ENCODE measurements around the gene STEAP1.
A peak's percentile ranks its signal among the peaks of the same experiment; 100 is the strongest.
"Not testable (repeated sequence)": the region's sequence is repeated elsewhere in the genome, so short reads cannot be mapped to it uniquely, and the experiment has no call there.

STEAP1 gene

DNA sequence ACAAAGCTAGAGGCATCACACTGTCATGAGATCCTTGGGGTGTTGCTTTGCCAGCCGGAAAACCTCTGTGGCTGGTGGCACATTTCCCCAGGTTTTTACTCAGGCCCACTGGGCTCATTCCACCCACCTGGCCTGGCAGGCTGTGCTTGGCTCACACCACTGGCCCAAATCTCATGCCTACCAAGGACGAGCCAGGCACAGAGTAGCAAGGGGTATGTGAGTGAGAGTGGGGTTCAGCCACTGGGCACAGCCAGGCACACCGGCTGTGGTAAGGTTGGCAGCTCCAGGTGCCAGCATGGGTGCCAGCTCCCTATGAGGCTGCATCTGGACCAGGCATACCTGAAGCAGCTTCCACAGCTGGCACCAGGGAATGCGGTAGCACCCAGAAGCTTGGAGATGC lies 21.4 kb downstream of the STEAP1 start:
- no peak for DNase-seq

DNA sequence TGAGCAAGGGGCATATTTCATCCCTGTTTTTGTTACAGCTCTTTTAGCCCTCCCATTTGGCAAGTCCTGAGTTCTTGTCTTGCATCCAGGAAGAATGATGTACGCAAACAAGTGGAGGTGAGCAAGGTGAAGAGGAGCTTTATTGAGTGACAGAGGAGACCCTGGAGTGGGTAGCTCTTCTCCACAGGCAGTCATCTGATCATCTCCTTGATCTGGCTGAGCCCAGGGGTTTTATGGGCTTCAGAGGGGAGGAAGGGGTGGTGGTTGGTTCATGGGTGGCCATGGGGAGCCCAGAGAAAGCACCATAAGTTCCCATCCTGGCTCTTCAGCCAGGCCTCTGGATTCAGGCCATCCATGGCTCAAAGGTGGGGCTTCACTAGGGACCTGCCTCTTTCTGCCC lies 21.9 kb downstream of the STEAP1 start:
- no peak for DNase-seq

GRCh38 chr7:90178166-90178565 lies 23.9 kb downstream of the STEAP1 start:
- DNase-seq = no peak

DNA sequence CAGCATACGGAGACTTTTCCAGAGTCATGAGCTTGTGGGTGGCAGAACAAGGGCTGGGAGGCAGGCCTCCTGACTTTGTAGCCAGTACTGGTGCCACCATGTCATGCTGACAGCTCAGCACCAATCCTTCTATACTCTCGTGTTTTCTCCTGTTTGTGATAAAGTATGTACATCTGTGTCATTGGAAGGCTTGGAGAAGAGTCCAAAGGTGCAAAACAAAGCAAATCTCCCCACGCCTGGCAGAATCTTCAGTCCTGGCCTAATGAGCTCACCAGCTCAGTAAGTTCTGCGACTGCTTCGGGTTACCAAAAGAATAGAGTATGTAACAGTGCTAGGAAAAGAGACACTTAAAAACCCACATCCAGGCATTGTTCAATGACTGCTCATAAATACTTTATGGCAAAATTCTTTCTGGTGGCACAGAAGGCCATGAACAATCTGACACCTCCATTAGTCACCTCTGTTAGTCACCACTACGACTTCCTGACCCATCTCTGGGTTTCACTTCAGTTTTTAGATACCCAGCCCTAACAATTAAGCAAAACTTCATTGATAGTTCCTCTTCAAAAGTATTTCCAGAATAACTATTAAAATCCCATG lies 24.5 kb downstream of the STEAP1 start:
- DNase-seq = no peak

DNA sequence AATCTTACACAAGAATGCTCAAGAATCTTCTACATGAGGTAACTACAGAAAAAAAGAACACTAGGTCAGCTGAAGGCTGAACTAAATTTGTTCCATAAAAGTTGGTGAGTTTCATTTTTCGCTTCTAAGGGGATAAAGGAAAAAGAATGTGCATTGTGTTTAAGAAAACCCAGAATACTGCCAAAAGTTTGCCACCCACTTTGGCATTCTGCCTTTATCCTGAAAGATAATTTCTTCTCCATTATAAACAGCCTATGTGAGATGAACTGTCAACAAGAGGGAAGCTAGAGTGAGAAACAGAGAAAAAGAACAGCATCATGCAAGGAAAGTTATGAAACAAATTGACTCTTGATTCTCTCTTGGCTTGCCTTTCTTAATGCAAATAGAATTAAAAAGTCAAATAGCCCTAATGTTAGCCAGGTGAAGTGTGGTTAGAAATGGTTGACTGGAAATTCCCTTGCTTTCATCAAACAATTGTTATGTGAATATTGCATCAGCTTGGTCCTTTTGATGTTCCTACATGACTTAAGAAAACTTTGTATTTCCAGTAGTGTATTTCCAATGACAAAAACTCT lies 25.8 kb downstream of the STEAP1 start:
- no peak for DNase-seq

GRCh38 chr7:90180649-90181048 lies 26.4 kb downstream of the STEAP1 start:
- no peak for DNase-seq

GRCh38 chr7:90181485-90181884 lies 27.2 kb downstream of the STEAP1 start:
- DNase-seq = no peak

- not testable (repeated sequence) for DNase-seq
These were observed 32.0 kb downstream of the STEAP1 start for GRCh38 chr7:90186290-90186689.

DNA sequence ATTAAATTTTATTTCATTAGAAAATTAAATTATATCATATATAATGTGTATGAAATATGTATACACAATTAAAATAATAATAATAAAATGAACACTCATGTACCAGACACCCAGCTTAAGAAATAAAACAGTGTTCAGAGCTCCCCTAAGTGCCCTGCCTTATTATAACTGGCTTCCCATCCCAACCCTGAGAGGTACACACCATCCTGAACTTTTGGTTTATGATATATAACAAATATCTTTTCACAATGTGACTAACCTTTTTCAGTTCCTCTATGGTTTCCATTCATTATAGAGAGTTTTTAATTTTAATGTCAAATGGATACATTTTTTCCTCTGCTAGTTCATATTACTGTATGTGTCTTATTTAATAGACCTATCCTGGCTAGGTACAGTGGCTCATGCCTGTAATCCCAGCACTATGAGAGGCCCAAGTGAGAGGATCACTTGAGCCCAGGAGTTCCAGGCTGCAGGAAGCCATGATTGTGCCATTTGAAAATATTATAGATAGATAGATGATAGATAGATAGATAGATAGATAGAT lies 33.3 kb downstream of the STEAP1 start:
- no peak for DNase-seq

GRCh38 chr7:90188281-90188680 lies 34.0 kb downstream of the STEAP1 start:
- no peak for DNase-seq

DNA sequence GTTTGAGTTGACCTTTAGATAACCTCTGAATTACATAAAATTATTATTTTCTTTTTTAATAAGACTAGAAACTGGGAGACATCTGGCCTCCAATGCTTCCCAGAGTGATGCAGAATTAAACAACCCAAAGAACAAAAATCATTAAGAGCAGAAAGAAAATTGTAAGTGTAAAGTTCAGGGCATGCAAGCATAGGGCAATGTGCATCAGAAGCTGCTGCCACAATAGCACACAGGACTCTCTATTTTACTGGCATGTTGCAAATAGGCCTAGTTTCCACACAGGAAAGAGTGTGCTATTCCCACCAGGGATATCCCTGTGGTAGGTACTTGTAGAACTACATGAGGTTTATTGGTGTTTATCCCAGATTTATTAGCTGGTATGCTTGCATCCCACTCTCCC lies 36.7 kb downstream of the STEAP1 start:
- DNase-seq = no peak

DNA sequence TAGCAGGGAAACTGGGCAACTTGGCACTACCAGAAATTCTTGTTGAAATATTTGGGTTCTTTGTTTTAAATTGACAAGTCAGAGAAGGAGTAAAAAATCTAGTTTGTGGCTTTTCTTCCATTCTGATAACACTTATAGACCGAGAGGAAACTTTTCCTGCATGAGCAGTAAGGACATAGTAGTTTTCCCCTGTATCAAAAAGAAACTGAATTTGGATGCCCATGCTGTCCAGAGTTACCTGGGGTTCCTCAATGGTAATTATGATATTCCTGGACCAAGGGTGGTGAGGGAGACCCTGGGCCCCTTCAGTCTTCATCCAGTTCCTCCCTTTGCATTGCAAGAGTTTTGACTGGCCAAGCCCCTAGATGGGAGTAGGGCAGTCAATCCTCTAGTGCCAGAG lies 37.4 kb downstream of the STEAP1 start:
- DNase-seq = no peak

DNA sequence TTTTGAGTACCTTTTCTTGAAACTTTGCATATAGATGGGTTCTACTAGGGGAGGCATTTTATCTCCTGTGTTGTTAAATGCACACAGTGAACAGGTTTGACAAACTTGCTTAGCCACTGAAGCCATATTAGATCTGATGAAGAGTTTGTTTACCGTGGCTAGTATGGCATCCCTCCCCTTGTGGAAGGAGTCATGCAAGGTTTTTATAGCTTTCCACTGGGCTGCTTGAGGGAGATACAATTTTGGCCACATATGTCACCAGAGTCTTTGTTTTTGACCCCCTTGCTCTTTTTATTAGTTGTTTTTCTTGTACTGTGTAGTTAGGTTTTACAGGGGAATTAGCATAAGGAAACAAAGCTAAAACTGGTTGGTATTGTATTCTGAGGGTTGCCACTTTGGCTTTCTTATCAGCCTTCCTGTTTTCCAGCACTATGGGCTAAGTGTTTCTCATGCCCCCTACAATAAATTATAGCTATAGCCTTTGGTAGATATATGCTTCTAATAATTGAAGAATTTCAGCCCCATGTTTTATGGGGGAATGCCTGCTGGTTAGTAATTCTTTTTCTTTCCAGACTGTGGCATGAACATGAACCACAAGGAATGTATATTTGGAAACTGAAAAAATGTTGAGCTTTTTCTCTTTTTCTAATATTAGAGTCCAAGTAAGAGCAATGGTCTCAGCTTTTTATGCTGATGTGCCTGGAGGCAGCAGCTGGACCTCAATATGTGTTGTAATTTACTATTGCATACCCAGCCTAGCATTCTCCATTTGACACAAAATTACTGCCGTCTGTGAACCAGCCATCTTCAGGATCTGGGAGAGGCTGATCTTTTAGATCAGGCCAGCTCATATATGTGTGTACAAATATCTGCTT lies 38.8 kb downstream of the STEAP1 start:
- no peak for DNase-seq

DNA sequence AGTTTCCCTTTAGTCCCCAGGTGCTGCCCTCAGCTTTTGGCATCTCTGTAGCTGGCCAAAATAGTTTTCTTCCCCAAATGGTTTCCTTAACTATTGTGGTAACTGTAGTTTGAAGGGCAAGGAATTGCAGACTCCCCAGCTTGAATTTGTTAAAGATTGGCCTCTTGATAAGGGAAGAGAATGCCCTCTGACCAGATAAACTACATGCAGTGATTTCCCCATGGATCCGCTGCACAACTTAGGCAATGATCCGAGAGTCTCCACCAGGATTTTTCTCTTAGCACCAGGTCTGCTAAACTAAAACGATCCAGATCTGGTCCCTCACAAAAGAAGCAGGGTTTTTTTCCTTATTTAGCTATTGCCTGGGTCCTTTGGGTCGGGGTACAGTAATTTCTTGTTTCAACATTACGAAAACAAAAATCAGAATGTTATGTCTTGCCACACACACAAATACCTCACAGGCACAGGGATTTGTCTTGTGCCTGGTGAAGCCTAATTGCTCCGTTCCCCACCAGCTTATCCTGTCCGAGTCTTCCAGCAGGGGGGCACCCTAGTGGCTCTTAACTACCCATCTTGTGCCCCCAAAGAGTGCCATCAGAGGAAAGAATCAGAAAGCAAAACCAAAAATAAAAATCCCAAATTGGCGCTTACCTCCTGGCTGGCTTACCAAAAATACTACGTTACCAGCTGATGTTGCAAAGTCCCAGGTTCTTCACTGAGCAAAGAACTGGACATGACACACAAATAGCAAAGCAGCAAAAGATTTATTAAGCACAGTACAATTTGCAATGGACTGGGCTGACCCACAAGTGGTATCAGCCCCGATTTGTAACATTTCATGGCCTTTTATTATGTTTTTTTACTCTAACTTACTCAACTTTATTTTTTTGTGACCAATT lies 40.9 kb downstream of the STEAP1 start:
- DNase-seq = no peak

- no peak for DNase-seq
These were observed 47.4 kb downstream of the STEAP1 start for GRCh38 chr7:90201500-90202195.

GRCh38 chr7:90207956-90208355 lies 53.7 kb downstream of the STEAP1 start:
- DNase-seq = no peak

DNA sequence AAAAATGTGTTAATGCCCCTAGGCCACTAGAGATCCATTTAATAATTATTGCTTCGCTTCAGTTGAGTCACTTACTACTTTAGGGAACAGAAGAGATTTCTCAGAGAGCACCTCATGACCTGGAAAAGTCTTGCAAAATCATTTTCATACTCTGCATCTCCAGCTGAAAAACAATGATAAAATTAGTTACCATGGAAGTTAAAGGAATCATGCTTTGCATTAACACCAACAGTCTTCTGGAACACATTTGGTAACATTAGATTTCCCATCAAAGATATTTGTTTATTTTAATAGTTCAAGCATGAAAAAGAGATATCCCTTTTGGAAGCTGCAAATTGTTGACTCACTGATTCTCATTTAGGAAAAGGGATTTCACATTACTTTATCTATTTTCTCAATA lies 55.5 kb downstream of the STEAP1 start:
- no peak for DNase-seq

- no peak for DNase-seq
These were observed 56.2 kb downstream of the STEAP1 start for GRCh38 chr7:90210475-90210874.

DNA sequence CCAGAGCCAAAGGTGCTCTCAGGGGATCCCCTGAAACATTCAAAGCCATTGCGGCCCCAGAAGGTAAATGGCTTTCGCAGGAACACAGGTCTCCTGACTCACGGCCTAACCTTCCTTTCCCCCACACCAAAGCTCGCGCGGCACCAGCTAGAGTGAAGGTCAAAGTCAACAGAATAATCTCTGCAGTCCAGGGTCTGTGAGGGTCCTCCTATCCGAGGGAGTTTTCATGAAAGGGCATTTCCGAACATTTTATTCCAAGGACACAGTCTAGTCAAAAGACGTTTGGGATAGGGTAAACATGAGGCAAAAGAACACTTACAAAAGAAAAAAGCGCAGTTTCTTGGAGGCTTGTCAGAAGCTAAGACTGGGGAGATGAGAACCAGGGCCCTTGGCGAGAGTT lies 56.7 kb downstream of the STEAP1 start:
- no peak for DNase-seq

- DNase-seq = peak; percentile 73
These were observed 57.3 kb downstream of the STEAP1 start, which contains the start of gene STEAP2 for GRCh38 chr7:90211391-90212148. Gene STEAP2, plus strand, starts transcription at chr7:90211740. Its CDS starts 13,343 bp downstream, at chr7:90225083.

DNA sequence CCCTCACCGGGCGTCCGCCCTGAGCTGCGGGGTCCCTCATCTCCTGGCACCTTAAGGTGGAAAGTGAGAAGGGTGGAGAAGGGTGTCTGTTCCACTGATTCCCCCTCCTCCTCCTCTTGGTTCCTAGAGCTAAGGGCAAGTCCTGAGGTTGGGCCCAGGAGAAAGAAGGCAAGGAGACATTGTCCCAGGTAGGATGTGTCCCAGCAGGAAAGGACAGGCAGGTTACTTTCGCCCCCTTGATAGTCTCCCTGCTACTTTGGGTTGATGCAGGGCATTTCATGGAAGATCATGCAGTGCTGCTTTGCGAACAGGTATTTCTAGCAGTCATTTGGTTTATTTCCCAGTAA lies 57.9 kb downstream of the STEAP1 start:
- DNase-seq = no peak
